ENCODE measurements around the gene MOB3A. TPM values are rescaled to one million over a fixed set of nuclear protein-coding genes. Genes with fewer than 3 reads are reported as not detected.

The MOB3A gene
- total RNA-seq, 2 donors from 2014 or later: 20.9 to 21.8 TPM

- Histone ChIP-seq H3K27ac (ENCODE audit: low read depth, low read length) (no peak overlapping the region), H3K9ac (ENCODE audit: extremely low read depth, low read length, poor library complexity, severe bottlenecking) (no peak overlapping the region), H3K27me3 (ENCODE audit: control insufficient read depth, insufficient read depth, low read length, poor library complexity, severe bottlenecking) (no peaks in the 10 kb centered on the region), H3K4me3 (ENCODE audit: low read length) (no peak overlapping the region), H3K9me3 (ENCODE audit: control insufficient read depth, low read length) (no peaks in the 10 kb centered on the region), H3K4me1 (ENCODE audit: control insufficient read depth, insufficient read depth, low read length) (no peaks in the 10 kb centered on the region), H3K36me3 (ENCODE audit: control insufficient read depth, insufficient read depth, low read length) (peaks cover 7% of the 10 kb centered on the region)
- no peaks in the 10 kb centered on the region for H3K27me3 Mint-ChIP-seq (ENCODE audit: insufficient read depth)
- DNase-seq: no peak
- H3K9me3 Mint-ChIP-seq: peaks cover 17% of the 10 kb centered on the region
- WGBS, 2 experiments (ENCODE audit: insufficient coverage in 1 of 2, insufficient read length in 1 of 2): 82 to 85% methylated on average over 4 to 9 of the region's 9 CpGs
- peaks cover 6% of the 10 kb centered on the region for H3K36me3 Mint-ChIP-seq (ENCODE audit: low read depth)
- no peaks in the 10 kb centered on the region for H3K4me1 Mint-ChIP-seq
- TF ChIP-seq CTCF (conservative IDR thresholded peaks at IDR 0.05): no peak
- no peak overlapping the region for H3K4me3 Mint-ChIP-seq
- H3K27ac Mint-ChIP-seq: no peak overlapping the region
These were observed 62.3 kb downstream of the MOB3A start for GRCh38 chr19:2033825-2034159.

GRCh38 chr19:2033115-2033824 lies 62.9 kb downstream of the MOB3A start:
- no peaks in the 10 kb centered on the region for H3K27me3 ChIP-seq (ENCODE audit: control insufficient read depth, insufficient read depth, low read length, poor library complexity, severe bottlenecking)
- Mint-ChIP-seq H3K4me3 (no peak overlapping the region), H3K36me3 (ENCODE audit: low read depth) (peaks cover 6% of the 10 kb centered on the region), H3K4me1 (peaks cover 2% of the 10 kb centered on the region), H3K27me3 (ENCODE audit: insufficient read depth) (no peaks in the 10 kb centered on the region), H3K9me3 (peaks cover 17% of the 10 kb centered on the region), H3K27ac (no peak overlapping the region)
- no peak for TF ChIP-seq CTCF (conservative IDR thresholded peaks at IDR 0.05)
- H3K4me3 ChIP-seq (ENCODE audit: low read length): no peak overlapping the region
- H3K9ac ChIP-seq (ENCODE audit: extremely low read depth, low read length, poor library complexity, severe bottlenecking): no peak overlapping the region
- DNase-seq: no peak
- no peaks in the 10 kb centered on the region for H3K9me3 ChIP-seq (ENCODE audit: control insufficient read depth, low read length)
- peaks cover 2% of the 10 kb centered on the region for H3K36me3 ChIP-seq (ENCODE audit: control insufficient read depth, insufficient read depth, low read length)
- no peak overlapping the region for H3K27ac ChIP-seq (ENCODE audit: low read depth, low read length)
- 85 to 94% methylated on average over 3 to 6 of the region's 6 CpGs for WGBS, 2 experiments (ENCODE audit: insufficient coverage in 1 of 2, insufficient read length in 1 of 2)
- H3K4me1 ChIP-seq (ENCODE audit: control insufficient read depth, insufficient read depth, low read length): no peaks in the 10 kb centered on the region

- Histone ChIP-seq H3K36me3 (ENCODE audit: control insufficient read depth, insufficient read depth, low read length) (no peaks in the 10 kb centered on the region), H3K27ac (ENCODE audit: low read depth, low read length) (no peak overlapping the region), H3K4me1 (ENCODE audit: control insufficient read depth, insufficient read depth, low read length) (no peaks in the 10 kb centered on the region), H3K9ac (ENCODE audit: extremely low read depth, low read length, poor library complexity, severe bottlenecking) (no peak overlapping the region), H3K4me3 (ENCODE audit: low read length) (no peak overlapping the region), H3K9me3 (ENCODE audit: control insufficient read depth, low read length) (no peaks in the 10 kb centered on the region), H3K27me3 (ENCODE audit: control insufficient read depth, insufficient read depth, low read length, poor library complexity, severe bottlenecking) (no peaks in the 10 kb centered on the region)
- Mint-ChIP-seq H3K27me3 (ENCODE audit: insufficient read depth) (no peaks in the 10 kb centered on the region), H3K36me3 (ENCODE audit: low read depth) (peaks cover 2% of the 10 kb centered on the region), H3K27ac (no peak overlapping the region), H3K4me1 (peaks cover 2% of the 10 kb centered on the region), H3K9me3 (peaks cover 17% of the 10 kb centered on the region), H3K4me3 (no peak overlapping the region)
- TF ChIP-seq CTCF (conservative IDR thresholded peaks at IDR 0.05): no peak
- DNase-seq: peak; percentile 79
- WGBS, 2 experiments (ENCODE audit: insufficient coverage in 1 of 2, insufficient read length in 1 of 2): 66 to 84% methylated on average over 9 to 19 of the region's 19 CpGs
These were observed 63.7 kb downstream of the MOB3A start for GRCh38 chr19:2032296-2032941.
